Esophagus (tissue), 2 donors: ENCODE results near the gene TMEM138. TPM values are rescaled to one million over a fixed set of nuclear protein-coding genes. Genes with fewer than 3 reads are reported as not detected.
A peak's percentile ranks its signal among the peaks of the same experiment; 100 is the strongest.

ENCODE experiments used
- H3K27ac ChIP-seq, 2 donors: one replicate each; pipeline ENCODE4 v1.5.1; 2013; ENCODE audit warnings: low read depth in 2 of 2, mild to moderate bottlenecking in 2 of 2, inconsistent platforms in 1 of 2, low read length in 1 of 2, moderate library complexity in 1 of 2
- H3K27me3 ChIP-seq, 2 donors: one replicate each; pipeline ENCODE4 v1.6.1; 2013; ENCODE audit warnings: low read length in 2 of 2, control low read depth in 1 of 2, mild to moderate bottlenecking in 1 of 2; ENCODE audit not compliant: insufficient read depth in 2 of 2, control insufficient read depth in 1 of 2
- H3K36me3 ChIP-seq, 2 donors: one replicate each; pipeline ENCODE4 v1.6.1; 2013; ENCODE audit warnings: low read length in 1 of 2; ENCODE audit not compliant: control insufficient read depth in 2 of 2, insufficient read depth in 2 of 2
- H3K4me1 ChIP-seq, 2 donors: one replicate each; pipeline ENCODE4 v1.6.1; 2013; ENCODE audit warnings: low read length in 1 of 2; ENCODE audit not compliant: control insufficient read depth in 2 of 2, insufficient read depth in 2 of 2
- H3K4me3 ChIP-seq, 2 donors: one replicate each; pipeline ENCODE4 v1.5.1; 2013; ENCODE audit warnings: low read length in 2 of 2, mild to moderate bottlenecking in 2 of 2, low read depth in 1 of 2, moderate library complexity in 1 of 2
- H3K9me3 ChIP-seq, 2 donors: one replicate each; pipeline ENCODE4 v1.6.1; 2013; ENCODE audit warnings: mild to moderate bottlenecking in 2 of 2, low read depth in 1 of 2, low read length in 1 of 2, moderate library complexity in 1 of 2; ENCODE audit not compliant: control insufficient read depth in 2 of 2, insufficient read depth in 1 of 2
- WGBS, 2 donors: extraction: QIAGEN DNeasy Blood & Tissue Kit; methylation state at CpG; one replicate each; pipeline ENCODE4 v1.1.7; 2013; 5-methylcytosine and 5-hydroxymethylcytosine counted together
- polyA plus RNA-seq, 2 donors: library from polyadenylated mRNA; stranded (reverse); fragments of 200-250 nt; gene quantifications; one replicate each; pipeline ENCODE4 v1.2.3, GENCODE V29; 2013
- donor health status: healthy with polysubstance abuse.
- donor health status: Bipolar disorder and iron deficiency.

The TMEM138 gene
- 10 to 100 TPM; 24.4 to 32.9 TPM for polyA plus RNA-seq

DNA sequence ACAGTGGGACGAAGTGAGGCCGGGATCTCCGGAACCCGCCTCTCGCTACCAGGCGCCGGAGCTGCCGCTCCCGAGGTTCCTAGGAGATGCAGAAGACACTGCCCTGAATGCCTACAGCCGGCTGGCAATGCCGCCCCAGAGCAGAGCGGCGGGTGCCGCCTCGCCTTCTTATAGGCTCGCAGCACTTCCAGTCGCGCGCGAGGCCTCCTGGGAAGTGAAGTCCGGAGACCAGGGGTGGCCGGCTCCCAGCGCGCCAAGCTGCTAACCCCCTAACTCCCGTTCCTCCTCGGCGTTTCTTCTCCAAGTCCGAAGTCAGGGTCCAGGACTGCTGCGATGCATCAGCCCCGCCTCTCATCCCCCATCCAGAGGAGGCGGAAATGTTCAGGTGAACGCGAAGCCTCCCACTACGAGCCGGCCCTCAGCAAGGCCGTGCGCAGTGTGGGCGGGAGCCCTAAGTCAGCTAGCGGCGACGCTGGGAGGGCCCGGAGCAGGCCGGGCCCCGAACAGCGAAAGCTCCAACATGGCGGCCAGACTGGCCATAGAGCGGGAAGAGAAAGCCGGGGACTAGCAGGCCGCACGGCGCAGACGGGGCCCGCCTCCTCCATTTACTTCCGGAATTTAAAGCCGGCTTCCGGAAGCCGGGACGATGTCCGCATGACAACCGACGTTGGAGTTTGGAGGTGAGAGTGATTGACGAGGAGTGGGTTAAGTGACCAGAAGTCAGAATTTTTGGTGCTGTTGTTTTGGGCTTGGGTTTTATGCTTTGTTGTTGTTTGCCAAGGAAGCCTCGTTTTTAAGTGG lies at the start of gene TMEM138, which contains the start of gene CYB561A3:
Gene TMEM138, plus strand, starts transcription at position 634 of the 801 bp plus-strand sequence. CDS start 2,017 bp downstream, outside the sequence.
Gene CYB561A3, minus strand, starts transcription at position 142 of the 801 bp plus-strand sequence. CDS start 5,169 bp downstream, outside the sequence.
- peak within 1 kb of the TSS; percentile 98 to 99 for H3K27ac ChIP-seq
- peak within 1 kb of the TSS; percentile 69 to 74 for H3K4me3 ChIP-seq
- WGBS, 2 donors: 0% methylated on average over 63 of the region's 63 CpGs
- no peaks in the 10 kb centered on the region for H3K9me3 ChIP-seq
- H3K27me3 ChIP-seq: no peaks in the 10 kb centered on the region
- H3K4me1 ChIP-seq: peaks cover 0 to 1% of the 10 kb centered on the region in 2 donors
- peaks cover 5 to 8% of the 10 kb centered on the region in 2 donors for H3K36me3 ChIP-seq

DNA sequence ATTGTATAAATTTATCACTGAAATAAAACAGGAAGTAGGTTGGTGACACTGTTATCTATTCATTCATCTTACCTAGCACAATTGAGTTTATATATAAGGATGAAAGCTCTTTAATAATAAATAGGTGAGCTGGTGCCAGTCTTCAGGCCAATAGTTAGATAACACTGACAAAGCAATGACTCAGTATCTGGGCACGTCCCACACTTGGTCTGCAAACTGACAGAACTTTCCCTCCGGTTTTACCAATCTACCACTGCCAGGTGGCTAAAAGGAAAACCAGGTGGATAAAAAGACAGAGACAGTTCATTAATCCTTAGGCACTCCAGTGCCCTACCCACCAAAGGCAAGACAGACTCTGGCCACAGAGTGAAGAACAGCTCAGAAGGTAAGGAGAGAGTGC lies 46.9 kb upstream of the TMEM138 start:
- H3K9me3 ChIP-seq: peaks cover 0 to 2% of the 10 kb centered on the region in 2 donors
- H3K27ac ChIP-seq: no peak overlapping the region
- peaks cover 18 to 34% of the 10 kb centered on the region in 2 donors for H3K36me3 ChIP-seq
- H3K27me3 ChIP-seq: no peaks in the 10 kb centered on the region
- WGBS, 2 donors: 43 to 44% methylated on average over 2 of the region's 2 CpGs
- H3K4me1 ChIP-seq: no peaks in the 10 kb centered on the region
- no peak overlapping the region for H3K4me3 ChIP-seq

DNA sequence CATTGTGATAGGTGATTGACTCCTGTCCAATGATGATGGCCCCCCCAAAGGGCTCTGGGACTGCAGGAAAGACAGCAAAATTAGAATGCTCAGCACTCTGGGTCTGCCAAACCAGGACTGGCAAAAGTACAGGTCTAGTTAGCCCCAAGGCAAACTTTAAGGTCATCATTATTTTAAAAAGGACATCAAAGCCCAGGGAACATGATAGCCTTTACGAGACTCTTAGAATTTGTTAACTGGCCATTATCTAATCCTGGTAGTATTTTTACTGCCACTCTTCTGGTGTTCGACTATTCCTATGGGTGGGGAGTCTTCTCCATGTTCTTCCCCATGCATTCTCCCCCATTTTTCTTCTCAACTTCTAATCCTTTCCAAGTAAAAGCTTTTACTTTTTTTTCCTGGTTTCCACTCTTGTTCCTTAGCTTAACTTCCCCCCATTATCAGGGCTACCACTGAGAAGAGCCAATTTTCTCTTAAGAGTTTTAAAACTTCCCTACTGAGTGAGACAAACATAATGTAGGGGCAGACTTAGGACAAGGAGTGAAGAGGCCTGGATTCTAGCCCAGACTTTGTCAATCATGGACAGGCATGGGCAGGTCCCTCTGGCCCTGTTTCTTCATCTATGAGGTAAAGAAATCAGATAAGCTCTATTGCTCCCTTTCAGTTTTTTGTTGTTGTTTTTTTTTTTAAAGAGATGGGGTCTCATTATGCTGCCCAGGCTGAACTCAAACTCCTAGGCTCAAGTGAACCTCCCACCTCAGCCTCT lies 36.3 kb upstream of the TMEM138 start:
- H3K27ac ChIP-seq: no peak overlapping the region
- WGBS, 2 donors: 57 to 71% methylated on average over 2 of the region's 2 CpGs
- no peaks in the 10 kb centered on the region for H3K27me3 ChIP-seq
- H3K4me1 ChIP-seq: no peaks in the 10 kb centered on the region
- H3K9me3 ChIP-seq: no peaks in the 10 kb centered on the region
- H3K36me3 ChIP-seq: peaks cover 19 to 25% of the 10 kb centered on the region in 2 donors
- H3K4me3 ChIP-seq: no peak overlapping the region

DNA sequence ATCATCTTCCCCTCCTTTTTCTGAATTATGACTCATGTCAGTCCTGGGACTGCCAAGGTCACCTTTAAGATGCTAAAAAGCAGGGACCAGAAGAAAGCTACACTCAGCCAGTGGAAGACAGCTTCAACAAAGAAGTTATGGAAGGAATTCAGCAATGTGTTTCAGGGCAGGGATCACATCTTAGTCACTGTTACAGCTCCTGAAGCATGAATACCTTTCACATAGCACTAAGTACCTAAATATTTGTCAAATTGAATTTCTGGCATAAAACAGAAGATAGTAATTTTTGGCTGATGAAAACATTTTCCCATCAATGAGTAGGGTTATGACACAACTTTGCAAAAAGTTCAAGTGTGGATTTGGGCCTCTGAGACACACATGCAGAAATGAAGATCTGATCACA lies 34.5 kb upstream of the TMEM138 start:
- H3K27me3 ChIP-seq: no peaks in the 10 kb centered on the region
- no peaks in the 10 kb centered on the region for H3K9me3 ChIP-seq
- peaks cover 10 to 17% of the 10 kb centered on the region in 2 donors for H3K36me3 ChIP-seq
- H3K4me3 ChIP-seq: no peak overlapping the region
- H3K27ac ChIP-seq: no peak overlapping the region
- H3K4me1 ChIP-seq: peaks cover 0 to 2% of the 10 kb centered on the region in 2 donors

DNA sequence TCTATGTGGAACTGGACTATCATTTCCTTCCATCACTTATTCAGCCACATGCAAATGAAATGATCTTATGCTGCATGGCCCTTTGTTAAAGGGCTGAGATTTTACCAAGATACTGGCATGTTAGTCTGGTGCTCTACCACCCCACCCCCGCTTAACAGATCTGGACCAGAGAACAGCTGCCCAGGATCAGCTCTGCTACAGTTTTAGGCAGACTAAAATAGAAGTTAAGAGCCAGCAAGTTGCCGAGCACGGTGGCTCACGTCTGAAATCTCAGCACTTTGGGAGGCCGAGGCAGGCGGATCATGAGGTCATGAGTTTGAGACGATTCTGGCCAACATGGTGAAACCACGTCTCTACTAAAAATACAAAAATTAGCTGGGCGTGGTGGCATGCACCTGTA lies 33.8 kb upstream of the TMEM138 start:
- peaks cover 0 to 2% of the 10 kb centered on the region in 2 donors for H3K4me1 ChIP-seq
- H3K27me3 ChIP-seq: no peaks in the 10 kb centered on the region
- WGBS, 2 donors: 89 to 90% methylated on average over 9 of the region's 9 CpGs
- no peak overlapping the region for H3K4me3 ChIP-seq
- H3K9me3 ChIP-seq: no peaks in the 10 kb centered on the region
- no peak overlapping the region for H3K27ac ChIP-seq
- peaks cover 6 to 13% of the 10 kb centered on the region in 2 donors for H3K36me3 ChIP-seq

DNA sequence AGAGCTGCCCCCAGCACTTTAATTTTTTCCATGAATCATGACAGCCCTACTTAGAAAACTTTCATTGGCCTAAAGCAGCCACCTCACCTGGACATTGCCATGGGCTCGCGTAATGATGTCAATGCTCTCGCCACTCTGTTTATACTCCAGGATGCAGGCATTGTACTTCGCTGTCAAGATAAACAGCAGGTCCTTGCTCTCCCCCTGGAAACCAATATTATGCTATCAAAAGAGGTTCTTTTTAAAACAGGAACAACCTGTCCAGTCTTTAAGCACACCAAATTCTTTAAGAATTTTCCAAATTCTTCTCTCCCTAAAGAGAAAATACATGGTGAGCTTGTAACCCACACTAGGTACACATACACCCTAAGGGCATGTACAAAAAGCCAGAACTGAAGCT lies 32.3 kb upstream of the TMEM138 start:
- H3K27ac ChIP-seq: no peak overlapping the region
- peaks cover 3 to 7% of the 10 kb centered on the region in 2 donors for H3K4me1 ChIP-seq
- no peaks in the 10 kb centered on the region for H3K27me3 ChIP-seq
- no peak overlapping the region for H3K4me3 ChIP-seq
- H3K9me3 ChIP-seq: no peaks in the 10 kb centered on the region
- WGBS, 2 donors: 90 to 91% methylated on average over 4 of the region's 4 CpGs
- H3K36me3 ChIP-seq: peaks cover 2 to 11% of the 10 kb centered on the region in 2 donors

DNA sequence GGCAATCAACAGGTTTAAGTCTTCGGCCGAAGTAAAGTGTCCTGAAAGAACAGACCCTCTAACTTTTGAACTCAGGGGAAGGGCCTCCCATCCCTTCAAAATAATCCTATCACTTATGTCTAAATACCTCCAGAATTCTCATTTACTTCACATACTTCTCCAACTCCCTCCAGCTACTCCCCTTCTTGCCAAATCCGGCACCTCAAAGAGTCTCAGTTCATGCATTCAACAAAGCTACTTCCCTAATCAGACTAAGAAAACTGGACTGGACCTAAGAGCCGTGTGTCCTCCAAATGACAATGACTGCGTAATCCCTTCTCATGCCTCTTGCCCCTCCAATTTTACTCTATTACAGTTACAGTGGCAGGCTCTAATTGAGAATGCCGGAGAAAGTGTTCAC lies 30.5 kb upstream of the TMEM138 start:
- Histone ChIP-seq H3K9me3 (no peaks in the 10 kb centered on the region), H3K27me3 (no peaks in the 10 kb centered on the region), H3K36me3 (peaks cover 2 to 11% of the 10 kb centered on the region in 2 donors), H3K4me1 (peaks cover 3 to 7% of the 10 kb centered on the region in 2 donors), H3K4me3 (peak overlapping the region in 1 of 2 donors; percentile 77), H3K27ac (no peak overlapping the region)
- WGBS, 2 donors: 54% methylated on average over 6 of the region's 6 CpGs

DNA sequence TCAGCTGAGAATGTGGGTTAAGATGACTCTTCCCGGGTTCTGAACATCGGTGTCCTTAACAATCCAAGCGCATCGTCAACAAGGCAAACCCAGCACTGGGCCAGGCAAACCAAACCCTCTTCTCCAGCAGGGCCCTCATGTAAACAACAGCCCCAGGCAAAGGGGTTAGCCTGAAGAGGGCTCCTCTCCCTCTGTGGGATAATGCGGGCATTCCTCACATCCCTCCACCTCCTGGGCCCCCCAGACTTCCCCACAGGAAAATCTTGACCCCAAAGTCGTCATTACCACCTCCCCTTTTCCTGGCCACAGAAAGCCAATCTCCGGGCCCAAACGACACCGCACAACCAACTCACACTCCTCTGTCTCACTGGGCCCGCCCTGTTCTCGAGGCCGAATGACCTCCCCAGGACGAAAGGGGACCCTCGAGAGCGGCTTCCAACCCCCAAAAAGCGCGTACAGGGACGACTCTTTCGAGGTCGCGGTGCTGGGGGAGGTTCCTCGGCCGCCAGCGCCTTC lies 29.8 kb upstream of the TMEM138 start:
- H3K9me3 ChIP-seq: no peaks in the 10 kb centered on the region
- no peaks in the 10 kb centered on the region for H3K27me3 ChIP-seq
- H3K4me1 ChIP-seq: peaks cover 3 to 9% of the 10 kb centered on the region in 2 donors
- H3K27ac ChIP-seq: peak overlapping the region; percentile 70 to 95
- WGBS, 2 donors: 1% methylated on average over 24 of the region's 24 CpGs
- H3K36me3 ChIP-seq: peaks cover 2 to 11% of the 10 kb centered on the region in 2 donors
- H3K4me3 ChIP-seq: peak overlapping the region; percentile 77 to 92

DNA sequence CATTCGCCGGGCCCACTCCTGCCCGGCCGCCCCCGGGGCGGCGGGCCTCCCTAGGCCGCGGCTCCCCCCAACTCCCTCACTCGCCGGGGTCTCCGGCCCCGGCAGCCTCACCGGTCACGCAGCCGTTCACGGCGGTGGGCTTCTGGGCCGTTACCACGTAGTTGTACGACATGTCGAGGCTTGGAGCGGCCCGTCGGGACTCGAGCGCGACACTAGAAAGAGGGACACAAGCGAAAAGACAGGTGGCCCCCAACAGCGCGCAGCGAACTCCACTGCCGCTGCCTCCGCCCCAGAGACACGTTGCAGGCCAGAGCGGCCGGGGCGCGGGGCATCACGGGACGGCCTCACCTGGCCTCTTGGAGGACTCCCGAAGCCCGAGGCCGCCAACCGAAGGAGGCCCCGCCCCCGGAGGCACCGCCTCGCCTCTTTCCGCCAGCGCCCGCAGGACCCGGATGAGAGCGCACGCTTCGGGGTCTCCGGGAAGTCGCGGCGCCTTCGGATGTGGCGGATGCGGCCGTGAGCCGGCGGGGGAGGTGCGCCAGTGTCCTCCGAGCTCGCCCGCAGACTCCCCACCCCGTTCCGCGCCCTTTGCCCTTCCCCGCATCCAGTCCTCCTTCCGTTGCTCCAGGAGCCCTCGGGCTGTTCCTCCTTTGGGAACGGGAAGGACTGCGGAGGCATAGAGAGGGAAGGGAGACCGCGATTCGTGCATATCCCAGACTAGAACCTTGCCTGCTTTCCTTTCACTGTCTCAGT lies 29.2 kb upstream of the TMEM138 start, which contains the start of the genes DDB1 and TKFC:
Gene DDB1, minus strand, starts transcription at position 309 of the 753 bp plus-strand sequence. Its CDS starts 137 bp downstream, at position 172.
Gene TKFC, plus strand, starts transcription at position 432 of the 753 bp plus-strand sequence. CDS start 1,501 bp downstream, outside the sequence.
- H3K27me3 ChIP-seq: no peaks in the 10 kb centered on the region
- peaks cover 3 to 9% of the 10 kb centered on the region in 2 donors for H3K4me1 ChIP-seq
- WGBS, 2 donors: 0 to 1% methylated on average over 71 to 81 of the region's 81 CpGs
- H3K9me3 ChIP-seq: no peaks in the 10 kb centered on the region
- H3K36me3 ChIP-seq: peaks cover 2 to 11% of the 10 kb centered on the region in 2 donors
- H3K4me3 ChIP-seq: peak within 1 kb of the TSS; percentile 77 to 92
- H3K27ac ChIP-seq: peak within 1 kb of the TSS; percentile 89 to 95
